SK-N-SH treated with all-trans-retinoic acid at 6 μM for 48 hours (cell line): ENCODE results near the gene SMG7.

ENCODE experiments used
- ATAC-seq: fragments of 200-7000 bp; cut with Tn5 transposase; 3 replicates; pipeline ENCODE4 v1.9.1; 2020; ENCODE audit warnings: mild to moderate bottlenecking, moderate library complexity
- ARNTL ChIP-seq: fragments of 450-650 bp; formaldehyde crosslinking; IDR thresholded peaks from 2 replicates; pipeline ENCODE4 v1.5.0; 2020; ENCODE audit warnings: low read depth, mild to moderate bottlenecking, moderate library complexity, borderline replicate concordance
- BACH2 ChIP-seq: fragments of 250-450 bp; sonication (Bioruptor Pico); IDR thresholded peaks from 2 replicates; pipeline ENCODE4 v1.9.0; 2021; ENCODE audit warnings: mild to moderate bottlenecking, borderline replicate concordance
- CSDC2 ChIP-seq: fragments of 250-450 bp; sonication (Bioruptor Pico); IDR thresholded peaks from 2 replicates; pipeline ENCODE4 v1.5.0; 2020; ENCODE audit warnings: mild to moderate bottlenecking, moderate library complexity
- ESRRG ChIP-seq: fragments of 250-450 bp; sonication (Bioruptor Pico); IDR thresholded peaks from 2 replicates; pipeline ENCODE4 v1.6.1; 2021; ENCODE audit warnings: mild to moderate bottlenecking
- GLIS3 ChIP-seq: fragments of 250-450 bp; sonication (Bioruptor Pico); IDR thresholded peaks from 2 replicates; pipeline ENCODE4 v1.5.0; 2020; ENCODE audit warnings: mild to moderate bottlenecking, moderate library complexity
- OSR1 ChIP-seq: fragments of 250-450 bp; sonication (Bioruptor Pico); IDR thresholded peaks from 2 replicates; pipeline ENCODE4 v1.8.0; 2022; ENCODE audit warnings: moderate library complexity, mild to moderate bottlenecking, inconsistent platforms
- PPARA ChIP-seq: fragments of 250-450 bp; sonication (Bioruptor Pico); IDR thresholded peaks from 2 replicates; pipeline ENCODE4 v1.5.0; 2020; ENCODE audit warnings: mild to moderate bottlenecking, borderline replicate concordance
- RARB ChIP-seq: fragments of 250-450 bp; sonication (Bioruptor Pico); IDR thresholded peaks from 2 replicates; pipeline ENCODE4 v1.8.0; 2021; ENCODE audit warnings: mild to moderate bottlenecking, moderate library complexity
- SNAI2 ChIP-seq: fragments of 250-450 bp; sonication (Bioruptor Pico); IDR thresholded peaks from 2 replicates; pipeline ENCODE4 v1.5.0; 2020; ENCODE audit warnings: mild to moderate bottlenecking, moderate library complexity
- TCF4 ChIP-seq: fragments of 250-450 bp; sonication (Bioruptor Pico); IDR thresholded peaks from 2 replicates; pipeline ENCODE4 v1.8.0; 2021; ENCODE audit warnings: mild to moderate bottlenecking, moderate library complexity, borderline replicate concordance
- TOX ChIP-seq: fragments of 250-450 bp; sonication (Bioruptor Pico); IDR thresholded peaks from 2 replicates; pipeline ENCODE4 v1.8.0; 2021; ENCODE audit warnings: mild to moderate bottlenecking, moderate library complexity, borderline replicate concordance
- ZC3H10 ChIP-seq: fragments of 250-450 bp; sonication (Bioruptor Pico); IDR thresholded peaks from 2 replicates; pipeline ENCODE4 v1.5.1; 2021; ENCODE audit warnings: mild to moderate bottlenecking, moderate library complexity
- ZFP3 ChIP-seq: fragments of 250-450 bp; sonication (Bioruptor Pico); IDR thresholded peaks from 2 replicates; pipeline ENCODE4 v1.5.0; 2020; ENCODE audit warnings: mild to moderate bottlenecking, moderate library complexity
- ZFP30 ChIP-seq: fragments of 450-650 bp; formaldehyde crosslinking; IDR thresholded peaks from 2 replicates; pipeline ENCODE4 v1.5.0; 2022; ENCODE audit warnings: mild to moderate bottlenecking, moderate library complexity
- ZNF565 ChIP-seq: fragments of 450-650 bp; formaldehyde crosslinking; conservative IDR thresholded peaks from 2 replicates; pipeline ENCODE4 v1.5.0; 2020; ENCODE audit warnings: low read depth, mild to moderate bottlenecking, moderate library complexity
- ZNF70 ChIP-seq: fragments of 450-650 bp; formaldehyde crosslinking; IDR thresholded peaks from 2 replicates; pipeline ENCODE4 v1.5.0; 2020; ENCODE audit warnings: mild to moderate bottlenecking, moderate library complexity
- ZNF8 ChIP-seq: fragments of 450-650 bp; formaldehyde crosslinking; IDR thresholded peaks from 2 replicates; pipeline ENCODE4 v1.5.0; 2020; ENCODE audit warnings: mild to moderate bottlenecking, moderate library complexity
- TF ChIP-seq, protein P1 (sequence below): fragments of 250-450 bp; sonication (Bioruptor Pico); IDR thresholded peaks from 2 replicates; pipeline ENCODE4 v1.8.0; 2020; ENCODE audit warnings: mild to moderate bottlenecking, moderate library complexity, borderline replicate concordance
- TF ChIP-seq, protein P2 (sequence below): fragments of 250-450 bp; sonication (Bioruptor Pico); IDR thresholded peaks from 2 replicates; pipeline ENCODE4 v1.8.0; 2021; ENCODE audit warnings: low read depth, mild to moderate bottlenecking, moderate library complexity, borderline replicate concordance
- TF ChIP-seq, protein P3 (sequence below): fragments of 250-450 bp; sonication (Bioruptor Pico); IDR thresholded peaks from 2 replicates; pipeline ENCODE4 v1.5.0; 2020; ENCODE audit warnings: mild to moderate bottlenecking, moderate library complexity
- TF ChIP-seq, protein P4 (sequence below): fragments of 250-450 bp; sonication (Bioruptor Pico); IDR thresholded peaks from 2 replicates; pipeline ENCODE4 v1.5.1; 2021; ENCODE audit warnings: mild to moderate bottlenecking, moderate library complexity

SMG7 gene

DNA sequence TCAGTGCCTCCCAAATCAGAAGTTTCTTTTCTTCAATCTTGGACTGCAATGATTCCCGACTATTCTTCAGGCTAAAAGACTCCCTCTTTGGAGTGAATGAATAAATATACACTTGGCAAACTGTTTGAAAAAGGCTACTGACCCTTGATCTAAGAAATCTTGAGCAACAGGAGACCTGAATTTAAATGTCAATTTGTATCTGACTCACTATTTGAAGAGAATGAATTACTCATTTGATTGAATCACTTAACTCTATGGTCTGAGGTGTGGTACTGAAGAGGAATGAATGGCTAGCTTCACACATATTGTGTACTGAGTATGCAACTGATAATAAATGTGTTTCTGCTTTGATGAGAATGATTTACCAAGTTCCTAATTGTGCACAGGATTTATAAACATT, 4.6 kb upstream of the SMG7 start:
- no peak for ATAC-seq
- TF ChIP-seq CSDC2 (CRISPR knock-in tag) (no peak), BACH2 (CRISPR knock-in tag) (no peak), ZNF8 (CRISPR knock-in tag) (no peak), ZFP3 (CRISPR knock-in tag) (no peak), ZNF565 (CRISPR knock-in tag) (no peak), PPARA (CRISPR knock-in tag) (no peak), OSR1 (no peak), ESRRG (CRISPR knock-in tag) (no peak), ZNF70 (no peak), RARB (no peak), SNAI2 (no peak), TCF4 (CRISPR knock-in tag) (no peak), ZFP30 (CRISPR knock-in tag) (no peak), GLIS3 (no peak), TOX (CRISPR knock-in tag) (no peak), ZC3H10 (CRISPR knock-in tag) (no peak)
- TF ChIP-seq, protein P1, sequence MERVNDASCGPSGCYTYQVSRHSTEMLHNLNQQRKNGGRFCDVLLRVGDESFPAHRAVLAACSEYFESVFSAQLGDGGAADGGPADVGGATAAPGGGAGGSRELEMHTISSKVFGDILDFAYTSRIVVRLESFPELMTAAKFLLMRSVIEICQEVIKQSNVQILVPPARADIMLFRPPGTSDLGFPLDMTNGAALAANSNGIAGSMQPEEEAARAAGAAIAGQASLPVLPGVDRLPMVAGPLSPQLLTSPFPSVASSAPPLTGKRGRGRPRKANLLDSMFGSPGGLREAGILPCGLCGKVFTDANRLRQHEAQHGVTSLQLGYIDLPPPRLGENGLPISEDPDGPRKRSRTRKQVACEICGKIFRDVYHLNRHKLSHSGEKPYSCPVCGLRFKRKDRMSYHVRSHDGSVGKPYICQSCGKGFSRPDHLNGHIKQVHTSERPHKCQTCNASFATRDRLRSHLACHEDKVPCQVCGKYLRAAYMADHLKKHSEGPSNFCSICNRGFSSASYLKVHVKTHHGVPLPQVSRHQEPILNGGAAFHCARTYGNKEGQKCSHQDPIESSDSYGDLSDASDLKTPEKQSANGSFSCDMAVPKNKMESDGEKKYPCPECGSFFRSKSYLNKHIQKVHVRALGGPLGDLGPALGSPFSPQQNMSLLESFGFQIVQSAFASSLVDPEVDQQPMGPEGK: no peak
- TF ChIP-seq, protein P2, sequence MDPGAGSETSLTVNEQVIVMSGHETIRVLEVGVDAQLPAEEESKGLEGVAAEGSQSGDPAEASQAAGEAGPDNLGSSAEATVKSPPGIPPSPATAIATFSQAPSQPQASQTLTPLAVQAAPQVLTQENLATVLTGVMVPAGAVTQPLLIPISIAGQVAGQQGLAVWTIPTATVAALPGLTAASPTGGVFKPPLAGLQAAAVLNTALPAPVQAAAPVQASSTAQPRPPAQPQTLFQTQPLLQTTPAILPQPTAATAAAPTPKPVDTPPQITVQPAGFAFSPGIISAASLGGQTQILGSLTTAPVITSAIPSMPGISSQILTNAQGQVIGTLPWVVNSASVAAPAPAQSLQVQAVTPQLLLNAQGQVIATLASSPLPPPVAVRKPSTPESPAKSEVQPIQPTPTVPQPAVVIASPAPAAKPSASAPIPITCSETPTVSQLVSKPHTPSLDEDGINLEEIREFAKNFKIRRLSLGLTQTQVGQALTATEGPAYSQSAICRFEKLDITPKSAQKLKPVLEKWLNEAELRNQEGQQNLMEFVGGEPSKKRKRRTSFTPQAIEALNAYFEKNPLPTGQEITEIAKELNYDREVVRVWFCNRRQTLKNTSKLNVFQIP (CRISPR knock-in tag): no peak
- TF ChIP-seq, protein P3, sequence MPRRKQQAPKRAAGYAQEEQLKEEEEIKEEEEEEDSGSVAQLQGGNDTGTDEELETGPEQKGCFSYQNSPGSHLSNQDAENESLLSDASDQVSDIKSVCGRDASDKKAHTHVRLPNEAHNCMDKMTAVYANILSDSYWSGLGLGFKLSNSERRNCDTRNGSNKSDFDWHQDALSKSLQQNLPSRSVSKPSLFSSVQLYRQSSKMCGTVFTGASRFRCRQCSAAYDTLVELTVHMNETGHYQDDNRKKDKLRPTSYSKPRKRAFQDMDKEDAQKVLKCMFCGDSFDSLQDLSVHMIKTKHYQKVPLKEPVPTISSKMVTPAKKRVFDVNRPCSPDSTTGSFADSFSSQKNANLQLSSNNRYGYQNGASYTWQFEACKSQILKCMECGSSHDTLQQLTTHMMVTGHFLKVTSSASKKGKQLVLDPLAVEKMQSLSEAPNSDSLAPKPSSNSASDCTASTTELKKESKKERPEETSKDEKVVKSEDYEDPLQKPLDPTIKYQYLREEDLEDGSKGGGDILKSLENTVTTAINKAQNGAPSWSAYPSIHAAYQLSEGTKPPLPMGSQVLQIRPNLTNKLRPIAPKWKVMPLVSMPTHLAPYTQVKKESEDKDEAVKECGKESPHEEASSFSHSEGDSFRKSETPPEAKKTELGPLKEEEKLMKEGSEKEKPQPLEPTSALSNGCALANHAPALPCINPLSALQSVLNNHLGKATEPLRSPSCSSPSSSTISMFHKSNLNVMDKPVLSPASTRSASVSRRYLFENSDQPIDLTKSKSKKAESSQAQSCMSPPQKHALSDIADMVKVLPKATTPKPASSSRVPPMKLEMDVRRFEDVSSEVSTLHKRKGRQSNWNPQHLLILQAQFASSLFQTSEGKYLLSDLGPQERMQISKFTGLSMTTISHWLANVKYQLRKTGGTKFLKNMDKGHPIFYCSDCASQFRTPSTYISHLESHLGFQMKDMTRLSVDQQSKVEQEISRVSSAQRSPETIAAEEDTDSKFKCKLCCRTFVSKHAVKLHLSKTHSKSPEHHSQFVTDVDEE (CRISPR knock-in tag): no peak
- TF ChIP-seq, protein P4, sequence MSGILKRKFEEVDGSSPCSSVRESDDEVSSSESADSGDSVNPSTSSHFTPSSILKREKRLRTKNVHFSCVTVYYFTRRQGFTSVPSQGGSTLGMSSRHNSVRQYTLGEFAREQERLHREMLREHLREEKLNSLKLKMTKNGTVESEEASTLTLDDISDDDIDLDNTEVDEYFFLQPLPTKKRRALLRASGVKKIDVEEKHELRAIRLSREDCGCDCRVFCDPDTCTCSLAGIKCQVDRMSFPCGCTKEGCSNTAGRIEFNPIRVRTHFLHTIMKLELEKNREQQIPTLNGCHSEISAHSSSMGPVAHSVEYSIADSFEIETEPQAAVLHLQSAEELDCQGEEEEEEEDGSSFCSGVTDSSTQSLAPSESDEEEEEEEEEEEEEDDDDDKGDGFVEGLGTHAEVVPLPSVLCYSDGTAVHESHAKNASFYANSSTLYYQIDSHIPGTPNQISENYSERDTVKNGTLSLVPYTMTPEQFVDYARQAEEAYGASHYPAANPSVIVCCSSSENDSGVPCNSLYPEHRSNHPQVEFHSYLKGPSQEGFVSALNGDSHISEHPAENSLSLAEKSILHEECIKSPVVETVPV (CRISPR knock-in tag): no peak

DNA sequence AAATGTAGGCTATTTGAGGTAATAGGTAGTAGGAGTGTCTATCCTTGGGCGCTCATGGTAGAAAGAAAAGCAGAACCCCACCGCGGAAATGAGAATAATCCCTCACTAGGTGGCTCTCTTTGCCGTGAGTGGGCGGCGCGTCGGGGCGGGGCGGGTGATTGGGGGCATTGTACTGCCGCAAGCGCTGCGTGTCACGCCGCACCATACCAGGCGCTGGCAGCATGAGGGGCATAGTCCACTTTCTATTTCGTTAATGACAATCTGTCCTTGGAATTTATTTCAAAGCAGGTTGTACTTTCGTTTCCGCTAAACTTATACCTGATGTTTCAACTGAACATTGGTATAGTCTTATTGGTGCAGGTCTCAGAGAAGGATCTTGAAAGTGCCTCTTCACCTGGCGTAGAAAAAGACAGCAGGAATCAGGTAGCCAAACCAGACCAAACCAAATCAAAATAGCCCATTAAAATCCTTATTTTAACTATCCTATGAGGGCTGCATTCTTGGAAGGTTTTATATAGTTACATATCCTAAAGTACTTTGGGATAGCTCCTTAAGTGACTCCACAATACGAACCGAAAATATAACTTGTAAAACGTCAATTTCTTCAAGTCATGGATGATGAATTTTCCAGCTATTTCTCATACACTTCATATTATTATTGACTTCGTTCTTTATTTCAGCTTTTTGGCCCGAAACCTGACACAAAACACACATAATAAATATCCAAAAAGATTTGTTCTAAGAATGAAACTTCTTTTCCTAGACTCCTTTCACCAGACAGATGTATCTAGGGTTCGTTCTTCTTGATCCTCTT, 1.9 kb upstream of the SMG7 start:
- ATAC-seq: peak; percentile 55
- TF ChIP-seq TOX (CRISPR knock-in tag) (no peak), ESRRG (CRISPR knock-in tag) (no peak), ARNTL (CRISPR knock-in tag) (no peak), TCF4 (CRISPR knock-in tag) (no peak)
- TF ChIP-seq, protein P2 (CRISPR knock-in tag): peak; percentile 24; the same call in 1 of the 2 replicates
